GM18867 (cell line): ENCODE measurements around the gene DACT3.
A peak's percentile ranks its signal among the peaks of the same experiment; 100 is the strongest.

Source experiments
- ATAC-seq: cut with Tn5 transposase; IDR thresholded peaks from one replicate; pipeline ENCODE4 v1.9.1; 2021; ENCODE audit warnings: mild to moderate bottlenecking, moderate library complexity; ENCODE audit not compliant: unreplicated experiment

DACT3 gene

GRCh38 chr19:46670813-46671212 is 9.8 kb upstream of the DACT3 start:
- no peak for ATAC-seq

- no peak for ATAC-seq
These were observed 7.7 kb upstream of the DACT3 start for GRCh38 chr19:46668662-46669061.

GRCh38 chr19:46665072-46665471 is 4.1 kb upstream of the DACT3 start:
- ATAC-seq: no peak

- peak; percentile 26 for ATAC-seq
These were observed 982 bp upstream of the DACT3 start for GRCh38 chr19:46661735-46662592.

- no peak for ATAC-seq
These were observed 397 bp downstream of the DACT3 start for GRCh38 chr19:46660551-46661019.

- ATAC-seq: no peak
These were observed 919 bp downstream of the DACT3 start for GRCh38 chr19:46660008-46660517.

GRCh38 chr19:46659151-46660007 is 1.6 kb downstream of the DACT3 start:
- no peak for ATAC-seq

- no peak for ATAC-seq
These were observed 4.4 kb downstream of the DACT3 start for GRCh38 chr19:46656541-46656940.

- no peak for ATAC-seq
These were observed 6.3 kb downstream of the DACT3 start for GRCh38 chr19:46654621-46655152.

- ATAC-seq: no peak
These were observed 10.5 kb downstream of the DACT3 start for GRCh38 chr19:46650445-46650844.

- ATAC-seq: no peak
These were observed 11.7 kb downstream of the DACT3 start for GRCh38 chr19:46648961-46649960.

- no peak for ATAC-seq
These were observed 12.7 kb downstream of the DACT3 start for GRCh38 chr19:46648060-46648960.

GRCh38 chr19:46646402-46646801 is 14.6 kb downstream of the DACT3 start:
- ATAC-seq: no peak

GRCh38 chr19:46644720-46645119 is 16.3 kb downstream of the DACT3 start:
- no peak for ATAC-seq

GRCh38 chr19:46640656-46641055 is 20.3 kb downstream of the DACT3 start:
- no peak for ATAC-seq

- no peak for ATAC-seq
These were observed 21.4 kb downstream of the DACT3 start for GRCh38 chr19:46639358-46640182.

- no peak for ATAC-seq
These were observed 23.8 kb downstream of the DACT3 start for GRCh38 chr19:46637224-46637623.
